H1 (cell line): ENCODE data around the gene SHTN1. TPM values are rescaled to one million over a fixed set of nuclear protein-coding genes. Genes with fewer than 3 reads are reported as not detected.

Experiments
- ASH2L ChIP-seq: fragments of 200-600, 300-600 bp; sonication (generic); IDR thresholded peaks from one replicate; pipeline ENCODE4 v1.7.1; 2017; ENCODE audit warnings: low read length
- CHD1 ChIP-seq: IDR thresholded peaks from 2 replicates; pipeline ENCODE4 v1.6.1; 2012; ENCODE audit warnings: low read depth, low read length, improper control_type of control experiment
- EGR1 ChIP-seq: IDR thresholded peaks from 2 replicates; pipeline ENCODE4 v1.6.1; 2011; ENCODE audit warnings: low read depth, low read length, borderline replicate concordance
- EP300 ChIP-seq, 2 experiments: IDR thresholded peaks; 1 replicate in 1 of 2; 2 replicates in 1 of 2; pipeline ENCODE4 v1.6.1; 2011 to 2012; ENCODE audit warnings: low read depth in 2 of 2, low read length in 2 of 2, mild to moderate bottlenecking in 2 of 2, borderline replicate concordance in 1 of 2, inconsistent platforms in 1 of 2, moderate library complexity in 1 of 2
- FOSL1 ChIP-seq: IDR thresholded peaks from 2 replicates; pipeline ENCODE4 v1.6.1; 2011; ENCODE audit warnings: mild to moderate bottlenecking, low read depth, low read length, moderate library complexity; ENCODE audit not compliant: insufficient read depth
- HDAC6 ChIP-seq: IDR thresholded peaks from one replicate; pipeline ENCODE4 v1.7.1; 2012; ENCODE audit warnings: low read depth, mild to moderate bottlenecking, inconsistent platforms, low read length, moderate library complexity
- JUN ChIP-seq: IDR thresholded peaks from 2 replicates; pipeline ENCODE4 v1.6.1; 2011; ENCODE audit warnings: low read depth, mild to moderate bottlenecking, improper control_type of control experiment, low read length
- NRF1 ChIP-seq: IDR thresholded peaks from 2 replicates; pipeline ENCODE4 v1.6.1; 2011; ENCODE audit warnings: mild to moderate bottlenecking, low read depth, low read length, improper control_type of control experiment
- RBBP5 ChIP-seq: IDR thresholded peaks from 2 replicates; pipeline ENCODE4 v1.7.1; 2012; ENCODE audit warnings: low read depth, mild to moderate bottlenecking, inconsistent platforms, low read length, moderate library complexity, borderline replicate concordance
- SAP30 ChIP-seq: fragments of 300-600 bp; sonication (generic); IDR thresholded peaks from 2 replicates; pipeline ENCODE4 v1.7.1; 2012; ENCODE audit warnings: low read length, moderate library complexity, mild to moderate bottlenecking, inconsistent platforms; ENCODE audit not compliant: insufficient read depth, insufficient replicate concordance
- SRF ChIP-seq: IDR thresholded peaks from 2 replicates; pipeline ENCODE4 v1.6.1; 2011; ENCODE audit warnings: mild to moderate bottlenecking, low read depth, low read length, moderate library complexity
- TAF1 ChIP-seq: IDR thresholded peaks from 2 replicates; pipeline ENCODE4 v1.6.1; 2011; ENCODE audit warnings: mild to moderate bottlenecking, low read depth, low read length
- TBP ChIP-seq: IDR thresholded peaks from 2 replicates; pipeline ENCODE4 v1.6.1; 2011; ENCODE audit warnings: low read depth, low read length, improper control_type of control experiment
- polyA plus RNA-seq, 7 experiments: library from polyadenylated mRNA; depleted of rRNA in 3 of 7; stranded (reverse) in 5 of 7; unstranded in 2 of 7; fragments of >200 nt in 5 of 7; fragments of 200-250 nt in 2 of 7; gene quantifications; 1 replicate in 5 of 7; 2 replicates in 1 of 7; 4 replicates in 1 of 7; pipeline versions ENCODE4 v1.2.1 to v1.2.3, GENCODE V29; 2011 to 2013; ENCODE audit warnings: missing spikeins in 2 of 7, mixed read lengths in 2 of 7
- total RNA-seq: library from RNA; stranded (reverse); fragmentation: NEBNext Ultra II Directional; extraction: Animal tissue kit (Norgen Biotek cat#: 25700); gene quantifications from 2 replicates; pipeline ENCODE4 v1.2.1, GENCODE V29; 2021

SHTN1 gene
- total and polyA plus RNA-seq, 2 of the 8 experiments (the other 6 are each of a cell fraction or from before 2014, with no cell fraction given), result 3.3 to 12.7 TPM

DNA sequence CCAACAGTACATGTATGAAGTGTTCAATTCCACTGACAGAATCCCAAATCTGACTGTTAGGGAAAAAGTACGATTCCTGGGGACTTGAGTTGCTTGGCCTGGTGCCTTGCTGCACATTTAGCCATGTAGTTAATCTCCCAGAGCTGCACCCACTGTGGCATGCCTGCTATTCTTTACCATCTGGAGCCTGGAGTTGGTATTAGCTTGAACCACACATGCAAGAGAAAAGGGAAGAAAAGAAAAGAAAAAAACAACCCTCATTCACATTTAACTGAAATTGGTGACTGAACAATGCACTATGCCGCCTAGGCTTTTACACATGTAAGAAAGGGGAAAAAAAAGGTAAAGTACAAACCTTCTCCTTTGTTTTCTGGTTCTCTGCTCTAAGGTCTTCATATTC is 26.1 kb downstream of the SHTN1 start (continued):
- TF ChIP-seq HDAC6, result no peak
- TF ChIP-seq SAP30, result no peak
- TF ChIP-seq TAF1, result no peak
- no peak for TF ChIP-seq FOSL1
- TF ChIP-seq JUN, result no peak
- TF ChIP-seq RBBP5, result no peak
- TF ChIP-seq ASH2L, result no peak
- no peak for TF ChIP-seq EP300 (IDR thresholded peaks at IDR 0.05; ENCODE audit: borderline replicate concordance in 1 of 2, low read depth in 2 of 2, low read length in 2 of 2)
- no peak for TF ChIP-seq TBP
- no peak for TF ChIP-seq SRF
- TF ChIP-seq NRF1, result no peak
- TF ChIP-seq EGR1, result no peak
- TF ChIP-seq CHD1, result no peak
